GM21381 (cell line): ENCODE measurements around the gene C1GALT1C1L.
"Not testable (repeated sequence)": the region's sequence is repeated elsewhere in the genome, so short reads cannot be mapped to it uniquely, and the experiment has no call there.

ENCODE experiments used
- ATAC-seq: cut with Tn5 transposase; IDR thresholded peaks from one replicate; pipeline ENCODE4 v1.9.1; 2021; ENCODE audit warnings: mild to moderate bottlenecking, moderate library complexity; ENCODE audit not compliant: unreplicated experiment

Gene C1GALT1C1L

DNA sequence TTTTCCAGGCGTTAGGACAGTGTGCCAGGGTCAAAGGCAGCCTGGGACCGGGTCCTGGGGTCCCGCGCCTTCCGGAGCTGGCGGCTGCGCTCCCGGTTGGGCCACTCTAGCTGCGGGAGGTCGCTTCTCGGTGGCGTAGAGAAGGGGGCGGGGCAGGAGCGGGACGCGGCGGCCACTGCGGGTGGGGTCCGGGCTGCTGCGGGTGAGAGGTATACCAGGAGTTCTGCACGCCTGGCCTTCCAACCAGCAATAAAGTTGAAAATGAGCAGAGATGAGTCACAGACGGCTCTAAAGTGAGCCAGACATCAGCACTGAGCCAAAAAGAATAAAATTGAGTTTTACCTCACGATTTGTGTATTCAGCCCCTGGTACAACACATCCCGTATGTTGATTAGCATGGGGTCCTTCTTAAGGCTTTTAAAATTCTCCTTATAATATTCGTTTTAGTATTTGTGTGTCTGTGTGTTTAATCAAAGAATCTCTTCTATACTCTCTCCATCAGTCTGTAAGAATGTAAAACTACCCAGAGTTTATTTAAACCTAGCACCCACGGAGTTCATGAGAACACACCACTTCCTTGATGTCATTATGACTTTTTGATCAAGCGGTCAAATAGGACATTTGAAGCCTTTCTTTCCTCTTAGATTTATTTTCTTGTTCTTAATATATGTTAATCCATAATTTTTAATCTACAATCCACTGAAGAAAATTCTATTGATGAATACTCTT lies at the start of gene C1GALT1C1L:
Gene C1GALT1C1L, minus strand, starts transcription at position 108 of the 729 bp plus-strand sequence. Its CDS starts 107 bp downstream, at position 1.
- no peak for ATAC-seq

DNA sequence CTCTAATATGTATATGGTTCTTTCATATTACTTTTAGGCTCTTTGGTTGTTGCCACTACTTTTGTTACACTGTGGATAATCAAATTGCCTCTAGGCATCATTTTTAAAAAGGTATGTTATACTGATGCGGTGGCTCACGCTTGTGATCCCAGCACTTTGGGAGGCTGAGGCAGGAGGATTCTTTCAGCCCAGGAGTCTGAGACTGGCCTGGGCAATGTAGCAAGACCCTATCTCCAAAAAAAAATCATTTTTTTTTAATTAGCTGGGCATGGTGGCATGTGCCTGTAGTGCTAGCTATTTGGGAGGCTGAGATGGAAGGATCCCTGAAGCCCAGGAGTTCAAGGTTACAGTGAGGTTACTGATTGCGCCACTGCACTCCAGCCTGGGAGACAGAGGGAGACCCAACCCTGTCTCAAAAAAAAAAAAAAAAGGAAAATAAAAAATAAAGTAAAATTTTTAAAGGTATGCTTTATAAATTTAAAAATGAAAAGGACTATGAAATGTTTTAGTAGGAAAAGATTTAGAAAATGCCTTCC lies 49.5 kb upstream of the C1GALT1C1L start:
- no peak for ATAC-seq

DNA sequence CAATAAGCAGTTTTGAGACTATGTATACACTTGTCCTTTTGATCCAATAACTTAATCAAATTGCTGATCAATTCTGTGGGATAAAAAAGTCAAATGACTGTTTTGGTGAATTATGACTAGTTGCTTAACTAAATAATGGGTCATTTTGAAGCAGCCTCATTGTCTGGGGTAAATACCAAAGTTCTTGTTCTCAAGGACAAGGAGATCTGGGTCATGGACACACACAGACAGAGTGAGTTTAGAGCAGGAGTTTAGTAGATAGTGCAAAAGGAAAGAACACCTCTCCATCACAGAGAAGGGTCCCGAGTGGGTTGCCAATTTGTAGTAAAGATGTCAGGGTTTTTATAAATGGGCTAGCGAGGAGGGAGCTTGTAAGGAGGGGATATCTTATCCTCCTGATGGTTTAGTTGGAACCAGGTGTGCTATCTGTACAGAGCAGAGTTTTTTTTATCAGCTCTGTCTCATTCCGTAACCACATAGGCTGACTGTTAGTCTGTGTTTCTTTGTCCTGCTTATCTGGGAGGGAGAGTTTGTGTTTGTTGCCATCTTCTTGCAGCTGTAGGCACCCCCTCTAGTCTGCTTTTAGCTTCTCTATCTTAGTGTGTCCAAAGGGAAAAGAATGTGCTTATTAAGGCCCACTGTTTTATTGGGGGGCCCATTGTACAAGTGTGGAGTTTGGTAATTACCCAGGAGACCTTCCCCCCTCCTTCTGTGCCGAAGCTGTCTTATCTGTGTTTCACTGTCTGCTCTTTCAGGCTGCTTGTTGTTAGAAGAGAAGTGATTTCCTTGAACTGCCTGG lies 48.7 kb upstream of the C1GALT1C1L start:
- no peak for ATAC-seq

DNA sequence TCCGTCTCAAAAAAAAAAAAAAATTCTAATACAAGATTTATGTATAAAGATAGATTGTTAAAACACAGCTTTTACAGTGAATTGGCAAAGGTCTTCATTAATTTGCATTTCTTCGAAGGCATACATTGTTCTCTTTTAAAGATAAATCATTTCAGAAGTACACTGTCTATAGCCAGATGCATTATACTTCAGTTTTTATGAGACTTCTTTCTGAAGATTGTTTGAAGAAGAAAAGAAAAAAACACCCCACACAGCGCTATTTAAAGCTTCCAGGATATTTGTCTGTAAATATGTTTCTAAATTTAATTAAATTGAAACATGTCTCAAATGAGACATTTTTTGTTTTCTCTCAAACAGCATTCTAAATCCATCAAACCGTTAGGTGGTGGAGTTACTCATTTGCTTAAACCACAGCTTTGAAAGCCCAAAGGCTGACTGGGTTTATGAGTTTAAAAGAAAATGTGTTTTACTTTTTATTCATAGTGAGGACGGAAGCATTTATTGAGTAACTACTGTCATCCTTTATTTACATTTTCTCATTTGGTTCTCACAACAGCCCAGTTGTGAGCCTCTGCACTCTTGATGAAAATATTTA lies 42.4 kb upstream of the C1GALT1C1L start:
- ATAC-seq = no peak

DNA sequence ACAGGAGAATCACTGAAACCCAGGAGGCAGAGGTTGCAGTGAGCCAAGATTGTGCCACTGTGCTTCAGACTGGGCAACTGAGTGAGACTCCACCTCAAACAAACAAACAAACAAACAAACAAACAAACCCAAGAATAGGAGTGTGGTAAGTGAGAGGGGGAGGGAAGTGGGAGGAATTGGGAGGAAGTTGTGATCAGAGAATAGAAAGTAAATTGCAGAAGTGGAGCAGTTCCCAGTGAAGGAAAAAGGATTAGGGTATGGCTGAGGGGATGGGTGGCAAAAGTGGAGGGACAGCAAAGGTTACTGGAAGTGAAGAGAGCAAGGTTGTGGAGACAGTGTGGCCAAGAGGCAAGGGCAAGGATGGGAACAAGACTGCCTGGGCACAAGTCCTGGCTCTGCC lies 41.1 kb upstream of the C1GALT1C1L start:
- no peak for ATAC-seq

DNA sequence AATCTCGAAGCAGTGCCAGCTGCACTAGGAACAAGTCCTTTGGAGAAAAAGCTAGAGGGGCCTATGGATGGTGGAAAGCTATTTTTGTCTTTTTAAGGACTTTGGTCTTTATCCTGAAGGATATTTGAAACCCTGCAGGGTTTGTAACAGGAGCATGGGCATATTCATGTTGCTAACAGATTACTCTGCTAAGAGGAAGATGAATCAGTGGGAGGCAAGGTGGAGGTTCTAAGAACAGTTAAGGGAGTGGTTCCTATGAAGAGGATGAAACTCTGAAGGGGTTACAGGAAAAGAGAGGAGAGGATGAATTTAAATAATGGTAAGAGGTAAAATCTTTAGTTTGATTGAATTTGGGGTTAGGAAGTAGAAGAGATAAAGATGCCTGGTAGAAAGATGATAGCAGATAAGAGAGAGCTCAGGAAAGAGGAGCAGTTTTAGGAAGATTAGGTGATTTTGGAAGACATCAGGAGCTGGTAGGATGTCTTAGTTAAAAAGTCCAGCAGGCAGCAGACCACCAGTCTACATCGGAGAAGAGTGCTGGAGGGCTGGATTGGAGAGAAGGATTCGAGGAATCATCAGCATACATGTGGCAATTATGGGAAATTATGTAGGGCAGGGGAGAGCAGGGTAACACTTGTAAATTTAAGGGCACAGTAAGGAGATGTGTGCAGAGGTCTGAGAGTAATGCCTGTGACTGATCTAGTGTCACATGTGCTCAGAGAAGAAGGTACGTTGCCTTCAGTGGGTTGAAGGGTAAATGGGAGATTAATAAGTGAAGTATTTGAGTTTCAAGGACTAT lies 39.3 kb upstream of the C1GALT1C1L start:
- no peak for ATAC-seq

DNA sequence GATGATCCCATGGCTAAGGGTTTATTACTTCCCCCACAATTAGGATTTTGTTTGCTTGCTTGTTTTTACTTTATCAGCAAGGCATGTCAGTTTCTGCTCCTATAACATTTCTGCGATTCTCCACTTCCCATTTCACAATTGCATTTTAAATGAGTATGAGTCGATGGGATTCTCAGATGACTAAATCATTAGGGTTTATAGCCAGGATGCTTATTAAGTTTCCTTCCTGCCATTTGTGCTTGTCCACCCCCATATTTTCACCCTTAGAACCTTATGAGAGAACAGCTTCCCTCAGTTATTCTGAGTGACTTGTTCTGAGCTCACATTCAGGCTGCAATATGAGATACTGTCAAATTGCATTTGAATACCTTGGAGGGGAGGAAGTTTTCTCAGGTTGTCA lies 37.9 kb upstream of the C1GALT1C1L start:
- no peak for ATAC-seq

DNA sequence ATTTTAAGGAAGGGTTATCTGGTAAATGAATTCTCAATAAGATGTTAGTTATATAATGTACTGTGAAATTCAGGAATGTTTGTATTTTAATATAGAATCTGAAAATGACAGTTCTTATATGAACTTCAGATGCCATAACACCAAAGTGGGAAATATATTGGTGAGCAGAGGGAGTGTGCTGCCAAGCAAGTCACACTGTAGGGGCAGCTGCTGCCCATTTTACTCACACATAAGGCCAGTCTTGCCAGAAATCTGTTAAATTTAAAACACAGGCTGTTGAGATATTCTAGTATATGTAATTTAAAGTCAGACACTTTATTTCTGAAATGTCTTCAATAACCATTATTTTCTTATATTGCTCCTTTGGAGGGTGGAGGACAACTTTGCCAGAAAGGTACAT lies 34.6 kb upstream of the C1GALT1C1L start:
- no peak for ATAC-seq

DNA sequence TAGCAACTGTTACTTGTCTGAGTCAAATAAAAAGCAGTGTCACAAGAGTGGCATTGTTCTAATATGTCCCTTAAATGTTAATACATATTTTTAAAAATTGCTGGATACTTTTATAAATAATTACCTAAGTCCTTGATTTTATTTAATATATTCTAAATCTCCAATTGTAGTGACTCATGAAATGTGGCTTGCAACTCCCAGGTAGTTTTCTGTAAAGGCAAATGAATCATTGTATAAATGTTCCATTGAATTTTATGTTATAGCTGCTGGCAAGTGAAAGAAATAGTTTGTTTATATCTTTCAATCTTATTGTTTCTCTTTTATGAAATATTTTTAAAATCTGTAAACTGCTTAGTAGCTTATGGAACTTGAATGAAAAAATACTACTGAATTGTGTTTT lies 32.7 kb upstream of the C1GALT1C1L start:
- ATAC-seq = no peak

DNA sequence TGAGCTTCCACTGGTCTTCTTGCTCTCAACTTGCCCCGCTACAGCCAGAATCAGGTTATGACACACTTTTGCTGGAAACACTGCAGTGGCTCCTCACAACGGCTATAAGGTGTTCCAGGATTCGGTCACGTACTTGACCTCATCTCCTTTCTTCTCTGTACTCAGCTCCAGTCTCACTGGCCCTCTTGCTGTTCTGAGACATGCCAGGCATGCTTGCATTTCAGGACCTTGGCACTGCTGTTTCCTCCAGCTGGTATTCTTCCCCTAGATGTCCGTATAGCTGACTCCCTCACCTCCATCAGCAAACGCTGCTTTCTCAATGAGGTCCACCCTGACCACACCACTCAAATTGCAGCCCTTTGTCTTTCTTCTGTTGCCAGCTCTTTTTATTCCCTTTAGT lies 31.9 kb upstream of the C1GALT1C1L start:
- ATAC-seq = no peak

DNA sequence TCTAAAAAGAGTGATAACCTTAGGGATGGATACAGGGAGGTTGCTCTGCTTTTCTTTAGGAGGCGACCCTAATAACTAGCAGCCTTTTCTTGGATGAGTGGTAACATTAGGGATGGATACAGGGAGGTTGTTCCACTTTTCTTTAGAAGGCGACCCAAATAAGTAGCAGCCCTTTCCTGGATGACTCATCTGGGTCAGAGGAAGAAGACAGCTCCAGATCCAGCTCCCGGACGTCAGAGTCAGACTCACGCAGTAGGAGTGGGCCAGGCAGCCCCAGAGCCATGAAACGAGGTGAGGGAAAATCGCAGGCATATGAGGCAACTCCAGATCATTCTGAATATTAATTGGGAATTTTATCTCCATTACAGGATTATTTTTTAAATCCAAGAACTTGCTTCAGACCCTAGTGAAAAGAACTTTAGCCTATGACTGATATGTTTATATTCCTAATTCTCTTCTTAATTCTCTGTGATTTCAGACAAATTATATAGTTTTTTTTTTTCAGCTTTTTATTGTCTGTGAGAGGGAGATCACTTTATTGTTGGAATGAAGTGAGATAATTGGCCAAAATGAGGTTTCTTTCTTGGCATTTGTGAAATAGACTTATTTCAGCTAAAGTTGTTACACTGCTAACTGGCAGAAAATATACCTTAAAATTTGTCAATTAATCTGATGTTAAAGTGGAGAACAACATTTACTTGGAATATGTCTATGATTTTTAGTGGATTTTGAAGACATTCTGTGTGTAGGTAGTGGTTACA lies 31.2 kb upstream of the C1GALT1C1L start:
- ATAC-seq = no peak

DNA sequence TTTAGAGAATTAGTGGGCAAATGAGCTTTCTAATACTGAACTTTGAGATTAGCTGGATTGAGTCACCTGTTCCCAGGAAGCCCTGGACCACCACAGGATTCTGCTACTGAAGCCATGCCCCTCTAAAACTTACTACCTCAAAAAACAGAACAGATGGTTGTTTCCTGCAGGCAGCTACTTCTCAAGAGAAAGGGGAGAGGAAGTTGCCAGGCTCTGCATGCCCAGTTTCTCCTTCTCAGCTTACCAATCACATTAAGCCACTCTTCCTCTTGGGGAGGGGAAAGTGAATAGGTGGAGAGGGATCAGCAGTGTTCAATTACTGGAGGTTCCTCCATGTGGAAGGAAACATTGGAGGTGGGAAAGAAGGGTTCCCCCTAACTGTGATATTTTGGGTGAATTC lies 24.9 kb upstream of the C1GALT1C1L start:
- no peak for ATAC-seq

DNA sequence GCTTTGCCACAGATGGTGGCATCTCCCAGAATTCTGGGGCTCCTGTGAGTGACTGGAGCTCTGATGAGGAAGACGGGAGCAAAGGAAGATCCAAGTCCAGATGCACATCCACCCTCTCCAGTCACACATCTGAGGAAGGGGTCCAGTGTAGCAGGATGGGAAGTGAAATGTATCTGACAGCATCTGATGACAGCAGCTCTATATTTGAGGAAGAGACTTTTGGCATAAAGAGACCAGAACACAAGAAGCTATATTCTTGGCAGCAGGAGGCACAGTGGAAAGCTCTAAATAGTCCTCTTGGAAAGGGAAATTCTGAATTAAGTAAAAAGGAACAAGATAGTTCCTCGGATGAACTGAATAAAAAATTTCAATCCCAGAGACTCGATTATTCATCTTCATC lies 23.5 kb upstream of the C1GALT1C1L start:
- ATAC-seq = no peak

DNA sequence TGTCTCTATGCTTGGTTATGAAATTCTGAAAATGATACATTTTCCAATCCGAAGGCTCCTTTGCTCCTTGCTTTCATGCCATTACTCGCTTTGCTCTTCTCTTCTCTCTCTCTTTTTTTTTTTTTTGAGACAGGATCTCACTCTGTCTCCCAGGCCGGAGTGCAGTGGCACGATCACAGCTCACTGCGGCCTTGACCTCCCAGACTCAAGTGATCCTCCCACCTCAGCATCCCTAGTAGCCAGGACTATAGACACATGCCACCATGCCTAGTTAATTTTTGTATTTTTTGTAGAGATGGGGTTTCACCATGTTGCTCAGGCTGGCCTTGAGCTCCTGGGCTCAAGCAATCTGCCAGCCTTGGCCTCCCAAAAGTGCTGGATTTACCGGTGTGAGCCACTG lies 21.9 kb upstream of the C1GALT1C1L start:
- ATAC-seq = not testable (repeated sequence)

DNA sequence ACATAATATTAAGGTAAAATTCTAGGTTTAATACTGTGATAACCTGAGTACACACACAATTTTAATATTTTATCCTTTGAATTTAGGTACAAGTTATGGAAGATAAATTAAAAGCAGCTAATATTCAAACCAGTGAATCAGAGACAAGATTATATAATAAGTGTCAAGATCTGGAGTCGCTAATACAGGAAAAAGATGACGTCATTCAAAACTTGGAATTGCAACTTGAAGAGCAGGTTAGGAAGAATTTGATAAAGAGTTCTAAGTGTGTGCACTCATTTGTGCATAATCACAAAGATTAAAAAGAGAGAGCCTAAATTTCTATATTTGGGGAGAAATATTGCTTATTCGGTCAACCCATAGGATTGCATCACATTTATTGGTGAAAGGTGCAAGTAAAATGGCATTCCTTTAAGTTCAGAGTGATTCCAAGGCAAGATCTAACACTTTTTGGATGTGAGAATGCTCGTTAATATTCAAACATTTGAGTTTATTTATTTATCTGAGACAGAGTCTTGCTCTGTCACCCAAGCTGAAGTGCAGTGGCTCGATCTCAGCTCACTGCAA lies 16.3 kb upstream of the C1GALT1C1L start:
- no peak for ATAC-seq

DNA sequence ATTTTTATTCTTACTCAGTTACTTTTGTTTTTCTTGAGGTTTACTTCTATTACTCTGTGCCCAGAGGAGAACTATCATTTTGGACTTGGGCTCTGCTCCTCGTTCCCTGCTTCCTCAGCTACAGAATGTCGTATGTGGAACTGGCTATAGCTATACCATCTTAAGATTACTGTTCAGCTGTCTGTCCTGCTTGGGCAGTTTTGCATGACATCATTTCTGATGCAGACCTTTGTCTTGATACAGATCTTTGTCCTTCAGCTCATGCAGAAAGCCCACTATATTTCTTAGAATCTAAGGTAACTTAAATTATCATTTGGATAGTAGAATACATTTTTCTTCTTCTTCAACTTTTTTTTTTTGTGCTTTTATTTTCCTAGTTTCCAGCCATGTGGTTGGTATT lies 13.8 kb upstream of the C1GALT1C1L start:
- no peak for ATAC-seq

DNA sequence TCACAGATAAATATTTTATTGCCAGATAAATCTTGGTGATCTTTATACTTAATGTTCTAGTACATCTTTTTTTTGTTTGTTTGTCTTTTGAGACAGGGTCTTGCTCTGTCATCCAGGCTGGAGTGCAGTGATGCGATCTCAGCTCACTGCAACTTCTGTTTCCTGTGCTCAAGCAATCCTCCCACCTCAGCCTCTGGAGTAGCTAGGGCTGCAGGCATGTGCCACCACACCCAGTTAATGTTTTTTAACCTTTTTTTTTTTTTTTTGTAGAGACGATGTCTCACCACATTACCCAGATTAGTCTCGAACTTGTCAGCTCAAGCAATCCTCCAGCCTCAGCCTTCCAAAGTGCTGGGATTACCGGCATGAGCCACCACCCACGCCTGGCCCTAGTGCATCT lies 9.1 kb upstream of the C1GALT1C1L start:
- ATAC-seq = no peak

DNA sequence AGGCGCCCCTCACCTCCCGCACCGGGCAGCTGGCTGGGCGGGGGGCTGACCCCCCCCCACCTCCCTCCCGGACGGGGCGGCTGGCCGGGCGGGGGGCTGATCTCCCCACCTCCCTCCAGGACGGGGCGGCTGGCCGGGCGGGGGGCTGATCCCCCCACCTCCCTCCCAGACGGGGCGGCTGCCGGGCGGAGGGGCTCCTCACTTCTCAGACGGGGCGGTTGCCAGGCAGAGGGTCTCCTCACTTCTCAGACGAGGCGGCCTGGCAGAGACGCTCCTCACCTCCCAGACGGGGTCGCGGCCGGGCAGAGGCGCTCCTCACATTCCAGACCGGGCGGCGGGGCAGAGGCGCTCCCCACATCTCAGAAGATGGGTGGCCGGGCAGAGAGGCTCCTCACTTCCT lies 1.6 kb upstream of the C1GALT1C1L start:
- not testable (repeated sequence) for ATAC-seq

DNA sequence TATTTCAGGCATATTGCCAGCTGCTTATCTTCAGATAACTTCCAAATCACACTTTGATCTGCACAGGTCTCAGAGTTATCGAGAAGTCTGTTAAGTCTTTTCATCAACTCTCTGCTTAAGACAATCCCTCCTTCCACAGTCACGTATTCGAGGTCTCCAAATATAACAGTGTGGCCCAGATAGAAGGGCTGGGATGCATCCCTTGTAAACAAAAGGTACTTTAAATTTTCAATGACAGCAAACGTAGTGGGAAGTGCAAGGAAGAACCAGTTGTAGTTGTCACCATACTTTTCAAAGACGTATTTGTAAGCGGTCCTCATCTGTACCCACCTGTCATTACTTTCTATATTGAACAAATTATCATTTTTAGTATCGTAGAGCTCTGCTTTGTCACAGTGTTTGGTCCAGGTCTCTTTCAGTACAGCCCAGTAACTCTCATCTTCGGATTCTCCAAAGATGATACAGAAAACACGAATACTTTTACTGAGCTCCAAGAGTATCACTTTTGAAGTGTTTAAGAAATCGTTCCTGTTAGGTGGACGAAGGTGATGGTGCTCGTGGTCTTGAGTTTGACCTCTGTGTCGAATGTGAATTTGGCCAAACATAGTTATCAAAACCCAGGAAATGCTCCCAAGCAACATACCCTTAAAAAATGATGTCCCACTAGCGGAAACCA lies 445 bp downstream of the C1GALT1C1L start:
- ATAC-seq = no peak
